ENCODE measurements around the gene ENOX1. TPM values are rescaled to one million over a fixed set of nuclear protein-coding genes. Genes with fewer than 3 reads are reported as not detected.

ENOX1 gene
- total RNA-seq, 1 experiment from 2014 or later, result 0.26 TPM

DNA sequence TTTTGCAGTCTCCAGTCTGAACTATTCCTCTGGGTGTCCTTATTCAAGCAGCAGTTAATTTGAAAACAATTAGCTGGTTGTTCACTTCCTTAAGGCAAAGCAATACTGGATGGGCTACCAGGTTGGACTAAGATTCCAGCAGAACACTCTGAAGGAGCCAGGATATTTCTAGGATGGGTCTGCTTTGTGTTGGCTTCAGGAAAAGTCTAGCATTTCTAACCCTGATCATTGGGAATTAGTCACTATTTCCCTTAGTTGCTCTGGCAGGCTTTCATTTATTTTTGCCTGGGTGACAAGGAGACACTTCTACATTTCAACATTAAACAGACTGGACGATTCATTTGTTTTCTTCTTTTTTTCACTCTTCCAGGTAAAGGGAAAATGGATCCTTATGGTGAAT, 228.4 kb downstream of the ENOX1 start:
- no peak for ATAC-seq
- H3K36me3 Mint-ChIP-seq, result no peaks in the 10 kb centered on the region
- ChIA-PET CTCF (no interaction called here), POLR2A (no interaction called here)
- no peaks in the 10 kb centered on the region; the same call in 1 of the 2 replicates for H3K27me3 Mint-ChIP-seq (ENCODE audit: low read depth)
- no peaks in the 10 kb centered on the region for H3K9me3 Mint-ChIP-seq
- DNase-seq (ENCODE audit: low spot score), result no peak
- no peaks in the 10 kb centered on the region for H3K4me1 Mint-ChIP-seq
- TF ChIP-seq RELA (CRISPR knock-in tag; IDR thresholded peaks at IDR 0.05; ENCODE audit: borderline replicate concordance), result no peak
- TF ChIP-seq ZNF219 (CRISPR knock-in tag; IDR thresholded peaks at IDR 0.05; ENCODE audit: borderline replicate concordance), result no peak
- TF ChIP-seq NR3C1 (CRISPR knock-in tag; conservative IDR thresholded peaks at IDR 0.05; ENCODE audit: low read depth), result no peak
- TF ChIP-seq, protein P1, sequence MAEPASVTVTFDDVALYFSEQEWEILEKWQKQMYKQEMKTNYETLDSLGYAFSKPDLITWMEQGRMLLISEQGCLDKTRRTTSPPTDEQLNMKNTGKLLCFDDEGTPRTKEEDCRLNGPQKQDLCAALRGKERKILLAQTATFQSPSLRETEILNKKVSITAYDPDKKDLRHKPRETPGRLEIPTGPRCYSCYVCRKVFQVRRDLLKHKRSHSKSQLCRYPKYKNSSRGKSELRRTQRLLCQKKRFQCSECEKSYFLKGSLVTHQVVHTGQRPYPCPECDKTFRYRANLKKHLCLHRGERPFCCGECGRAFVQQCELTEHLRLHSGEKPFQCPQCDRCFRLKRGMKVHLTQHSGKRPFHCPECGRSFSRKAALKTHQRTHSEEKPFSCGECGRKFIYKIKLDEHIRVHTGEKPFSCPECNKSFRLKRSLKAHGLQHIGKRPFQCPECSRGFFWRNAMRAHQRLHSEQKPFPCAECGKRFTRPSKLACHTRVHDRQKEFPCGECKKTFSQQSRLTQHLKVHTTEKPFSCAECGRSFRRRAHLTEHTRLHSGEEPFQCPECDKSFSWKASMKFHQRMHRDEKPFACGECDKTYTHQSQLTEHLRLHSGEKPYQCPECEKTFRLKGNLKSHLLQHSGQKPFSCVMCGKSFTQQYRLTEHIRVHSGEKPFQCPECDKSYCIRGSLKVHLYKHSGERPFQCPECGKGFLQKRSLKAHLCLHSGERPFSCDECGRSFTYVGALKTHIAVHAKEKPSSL (CRISPR knock-in tag; conservative IDR thresholded peaks at IDR 0.05), result no peak
- TF ChIP-seq ELF4 (CRISPR knock-in tag; IDR thresholded peaks at IDR 0.05; ENCODE audit: low read depth), result no peak
- TF ChIP-seq IRF2 (CRISPR knock-in tag; IDR thresholded peaks at IDR 0.05; ENCODE audit: borderline replicate concordance, low read depth), result no peak
- TF ChIP-seq, protein P2, sequence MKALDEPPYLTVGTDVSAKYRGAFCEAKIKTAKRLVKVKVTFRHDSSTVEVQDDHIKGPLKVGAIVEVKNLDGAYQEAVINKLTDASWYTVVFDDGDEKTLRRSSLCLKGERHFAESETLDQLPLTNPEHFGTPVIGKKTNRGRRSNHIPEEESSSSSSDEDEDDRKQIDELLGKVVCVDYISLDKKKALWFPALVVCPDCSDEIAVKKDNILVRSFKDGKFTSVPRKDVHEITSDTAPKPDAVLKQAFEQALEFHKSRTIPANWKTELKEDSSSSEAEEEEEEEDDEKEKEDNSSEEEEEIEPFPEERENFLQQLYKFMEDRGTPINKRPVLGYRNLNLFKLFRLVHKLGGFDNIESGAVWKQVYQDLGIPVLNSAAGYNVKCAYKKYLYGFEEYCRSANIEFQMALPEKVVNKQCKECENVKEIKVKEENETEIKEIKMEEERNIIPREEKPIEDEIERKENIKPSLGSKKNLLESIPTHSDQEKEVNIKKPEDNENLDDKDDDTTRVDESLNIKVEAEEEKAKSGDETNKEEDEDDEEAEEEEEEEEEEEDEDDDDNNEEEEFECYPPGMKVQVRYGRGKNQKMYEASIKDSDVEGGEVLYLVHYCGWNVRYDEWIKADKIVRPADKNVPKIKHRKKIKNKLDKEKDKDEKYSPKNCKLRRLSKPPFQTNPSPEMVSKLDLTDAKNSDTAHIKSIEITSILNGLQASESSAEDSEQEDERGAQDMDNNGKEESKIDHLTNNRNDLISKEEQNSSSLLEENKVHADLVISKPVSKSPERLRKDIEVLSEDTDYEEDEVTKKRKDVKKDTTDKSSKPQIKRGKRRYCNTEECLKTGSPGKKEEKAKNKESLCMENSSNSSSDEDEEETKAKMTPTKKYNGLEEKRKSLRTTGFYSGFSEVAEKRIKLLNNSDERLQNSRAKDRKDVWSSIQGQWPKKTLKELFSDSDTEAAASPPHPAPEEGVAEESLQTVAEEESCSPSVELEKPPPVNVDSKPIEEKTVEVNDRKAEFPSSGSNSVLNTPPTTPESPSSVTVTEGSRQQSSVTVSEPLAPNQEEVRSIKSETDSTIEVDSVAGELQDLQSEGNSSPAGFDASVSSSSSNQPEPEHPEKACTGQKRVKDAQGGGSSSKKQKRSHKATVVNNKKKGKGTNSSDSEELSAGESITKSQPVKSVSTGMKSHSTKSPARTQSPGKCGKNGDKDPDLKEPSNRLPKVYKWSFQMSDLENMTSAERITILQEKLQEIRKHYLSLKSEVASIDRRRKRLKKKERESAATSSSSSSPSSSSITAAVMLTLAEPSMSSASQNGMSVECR (CRISPR knock-in tag; IDR thresholded peaks at IDR 0.05; ENCODE audit: borderline replicate concordance), result no peak
- no peak for TF ChIP-seq RORB (CRISPR knock-in tag; IDR thresholded peaks at IDR 0.05)
- TF ChIP-seq, protein P3, sequence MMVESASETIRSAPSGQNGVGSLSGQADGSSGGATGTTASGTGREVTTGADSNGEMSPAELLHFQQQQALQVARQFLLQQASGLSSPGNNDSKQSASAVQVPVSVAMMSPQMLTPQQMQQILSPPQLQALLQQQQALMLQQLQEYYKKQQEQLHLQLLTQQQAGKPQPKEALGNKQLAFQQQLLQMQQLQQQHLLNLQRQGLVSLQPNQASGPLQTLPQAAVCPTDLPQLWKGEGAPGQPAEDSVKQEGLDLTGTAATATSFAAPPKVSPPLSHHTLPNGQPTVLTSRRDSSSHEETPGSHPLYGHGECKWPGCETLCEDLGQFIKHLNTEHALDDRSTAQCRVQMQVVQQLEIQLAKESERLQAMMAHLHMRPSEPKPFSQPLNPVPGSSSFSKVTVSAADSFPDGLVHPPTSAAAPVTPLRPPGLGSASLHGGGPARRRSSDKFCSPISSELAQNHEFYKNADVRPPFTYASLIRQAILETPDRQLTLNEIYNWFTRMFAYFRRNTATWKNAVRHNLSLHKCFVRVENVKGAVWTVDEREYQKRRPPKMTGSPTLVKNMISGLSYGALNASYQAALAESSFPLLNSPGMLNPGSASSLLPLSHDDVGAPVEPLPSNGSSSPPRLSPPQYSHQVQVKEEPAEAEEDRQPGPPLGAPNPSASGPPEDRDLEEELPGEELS (CRISPR knock-in tag; IDR thresholded peaks at IDR 0.05), result no peak
- no peak for TF ChIP-seq ATF1 (CRISPR knock-in tag; IDR thresholded peaks at IDR 0.05)
- TF ChIP-seq ZNF512 (CRISPR knock-in tag; IDR thresholded peaks at IDR 0.05; ENCODE audit: borderline replicate concordance), result no peak
- H3K4me3 Mint-ChIP-seq, result no peak overlapping the region
- no peak overlapping the region for H3K27ac Mint-ChIP-seq

GRCh38 chr13:43555667-43556066, 231.1 kb downstream of the ENOX1 start:
- ChIA-PET CTCF (no interaction called here), POLR2A (no interaction called here)
- no peak overlapping the region for H3K27ac Mint-ChIP-seq
- H3K36me3 Mint-ChIP-seq, result no peaks in the 10 kb centered on the region
- TF ChIP-seq, protein P4, sequence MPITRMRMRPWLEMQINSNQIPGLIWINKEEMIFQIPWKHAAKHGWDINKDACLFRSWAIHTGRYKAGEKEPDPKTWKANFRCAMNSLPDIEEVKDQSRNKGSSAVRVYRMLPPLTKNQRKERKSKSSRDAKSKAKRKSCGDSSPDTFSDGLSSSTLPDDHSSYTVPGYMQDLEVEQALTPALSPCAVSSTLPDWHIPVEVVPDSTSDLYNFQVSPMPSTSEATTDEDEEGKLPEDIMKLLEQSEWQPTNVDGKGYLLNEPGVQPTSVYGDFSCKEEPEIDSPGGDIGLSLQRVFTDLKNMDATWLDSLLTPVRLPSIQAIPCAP (CRISPR knock-in tag; IDR thresholded peaks at IDR 0.05), result no peak
- H3K4me1 Mint-ChIP-seq, result no peaks in the 10 kb centered on the region
- H3K9me3 Mint-ChIP-seq, result no peaks in the 10 kb centered on the region
- ATAC-seq (no peak), DNase-seq (ENCODE audit: low spot score) (no peak)
- H3K4me3 Mint-ChIP-seq, result no peak overlapping the region
- H3K27me3 Mint-ChIP-seq (ENCODE audit: low read depth), result no peaks in the 10 kb centered on the region
